Measurements from ENCODE around the gene CDC6.

Gene CDC6

GRCh38 chr17:40340880-40341807 lies 53.5 kb downstream of the CDC6 start (continued):
- no peak for TF ChIP-seq KLF7 (tag by site-specific recombination; IDR thresholded peaks at IDR 0.05; ENCODE audit: borderline replicate concordance)
- no peak for TF ChIP-seq ZNF214 (tag by site-specific recombination; IDR thresholded peaks at IDR 0.05; ENCODE audit: borderline replicate concordance)
- TF ChIP-seq PBX3 (CRISPR knock-in tag; IDR thresholded peaks at IDR 0.05): peak; percentile 41; the same call in 1 of the 2 replicates
- TF ChIP-seq ZNF449 (tag by site-specific recombination; IDR thresholded peaks at IDR 0.05): 0 out of 2 replicates have a peak, but pooled peaks have one; percentile 35
- peak; percentile 91 for TF ChIP-seq GLIS1 (tag by site-specific recombination; IDR thresholded peaks at IDR 0.05)
- no peak for TF ChIP-seq ZSCAN18 (tag by site-specific recombination; IDR thresholded peaks at IDR 0.05)
- TF ChIP-seq ZNF521 (tag by site-specific recombination; IDR thresholded peaks at IDR 0.05): no peak
- TF ChIP-seq SCRT2 (tag by site-specific recombination; IDR thresholded peaks at IDR 0.05): no peak
- peak; percentile 71 for TF ChIP-seq SP2 (tag by site-specific recombination; IDR thresholded peaks at IDR 0.05)
- TF ChIP-seq ZBTB48 (tag by site-specific recombination; IDR thresholded peaks at IDR 0.05): peak; percentile 30; the same call in 1 of the 2 replicates
- TF ChIP-seq ZBTB26 (tag by site-specific recombination; optimal IDR thresholded peaks at IDR 0.05): peak; percentile 69
- no peak for TF ChIP-seq IKZF3 (tag by site-specific recombination; IDR thresholded peaks at IDR 0.05)
- peak; percentile 59 for TF ChIP-seq BCL11A (tag by site-specific recombination; IDR thresholded peaks at IDR 0.05; ENCODE audit: low read depth)
- TF ChIP-seq ZNF138 (tag by site-specific recombination; IDR thresholded peaks at IDR 0.05; ENCODE audit: borderline replicate concordance): no peak
- TF ChIP-seq WT1 (tag by site-specific recombination; IDR thresholded peaks at IDR 0.05): peak; percentile 17; the same call in 1 of the 2 replicates
- no peak for TF ChIP-seq ZNF747 (tag by site-specific recombination; IDR thresholded peaks at IDR 0.05)
- TF ChIP-seq KLF8 (tag by site-specific recombination; IDR thresholded peaks at IDR 0.05): peak; percentile 21
- TF ChIP-seq ZBTB10 (tag by site-specific recombination; IDR thresholded peaks at IDR 0.05): peak; percentile 60
- TF ChIP-seq KLF17 (tag by site-specific recombination; IDR thresholded peaks at IDR 0.05): peak; percentile 84
- no peak for TF ChIP-seq ZNF426 (tag by site-specific recombination; IDR thresholded peaks at IDR 0.05)
- TF ChIP-seq ZIC2 (tag by site-specific recombination; IDR thresholded peaks at IDR 0.05): peak; percentile 77
- TF ChIP-seq ZNF366 (tag by site-specific recombination; conservative IDR thresholded peaks at IDR 0.05): peak; percentile 51; the same call in 1 of the 2 replicates
- TF ChIP-seq ZNF654 (tag by site-specific recombination; IDR thresholded peaks at IDR 0.05; ENCODE audit: low read depth): no peak
- no peak for TF ChIP-seq ZNF596 (tag by site-specific recombination; IDR thresholded peaks at IDR 0.05)
- no peak for TF ChIP-seq ZNF211 (tag by site-specific recombination; IDR thresholded peaks at IDR 0.05; ENCODE audit: low read depth)
- TF ChIP-seq CTCF (tag by site-specific recombination; IDR thresholded peaks at IDR 0.05): peak; percentile 52; the same call in 1 of the 2 replicates
- TF ChIP-seq ZBTB1 (tag by site-specific recombination; IDR thresholded peaks at IDR 0.05): no peak

Measured in HEK293 (cell line).